B cell (primary cell): Measurements from ENCODE around the gene TBKBP1. TPM values are rescaled to one million over a fixed set of nuclear protein-coding genes. Genes with fewer than 3 reads are reported as not detected.

ENCODE experiments used
- ATAC-seq: fragments of 200-7000 bp; cut with Tn5 transposase; one replicate; pipeline ENCODE4 v1.10.0; 2021; ENCODE audit warnings: low read depth, mild to moderate bottlenecking, moderate number of reproducible peaks, moderate library complexity
- CTCF ChIA-PET: fragments of 350-600 bp; sonication (Branson Sonifier 250); formaldehyde crosslinking; loops from one replicate; lab custom pipeline; 2021; ENCODE audit warnings: antibody characterized with exemption, inconsistent platforms; lab: Charles Lee
- POLR2A ChIA-PET: fragments of 350-600 bp; sonication (Branson Sonifier 250); formaldehyde crosslinking; loops from one replicate; lab custom pipeline; 2021; ENCODE audit warnings: antibody characterized with exemption; lab: Charles Lee
- DNase-seq: peaks from one replicate; pipeline ENCODE4 v3.0.0; 2013
- H2AFZ ChIP-seq: 2 replicates; pipeline ENCODE4 v1.6.1; 2012; ENCODE audit warnings: mild to moderate bottlenecking, low read depth, low read length; ENCODE audit not compliant: insufficient read depth, poor library complexity, severe bottlenecking
- H3K27ac ChIP-seq, 2 donors: 1 replicate in 1 of 2; 2 replicates in 1 of 2; pipeline ENCODE4 v1.5.1; 2012 to 2013; ENCODE audit warnings: low read length in 2 of 2, mild to moderate bottlenecking in 2 of 2, moderate library complexity in 1 of 2
- H3K27me3 ChIP-seq, 4 experiments: fragments of 200-600 bp in 1 of 4; sonication (generic) in 1 of 4; replicated peaks in 1 of 4; 1 replicate in 2 of 4; 2 replicates in 2 of 4; pipeline versions ENCODE4 v1.6.1 to v1.7.0; 2013 to 2016; ENCODE audit warnings: low read length in 3 of 4, mild to moderate bottlenecking in 2 of 4, mixed read lengths in 1 of 4, moderate library complexity in 1 of 4; ENCODE audit not compliant: insufficient read depth in 4 of 4, control insufficient read depth in 3 of 4; ENCODE audit errors: control extremely low read depth in 1 of 4
- H3K36me3 ChIP-seq, 2 experiments: replicated peaks in 1 of 2; 1 replicate in 1 of 2; 2 replicates in 1 of 2; pipeline versions ENCODE4 v1.6.1 to v1.7.1; 2013; ENCODE audit warnings: low read length in 1 of 2; ENCODE audit not compliant: insufficient read depth in 2 of 2, control insufficient read depth in 1 of 2; ENCODE audit errors: control extremely low read depth in 1 of 2, extremely low read depth in 1 of 2
- H3K4me1 ChIP-seq, 2 donors: fragments of 200-600 bp in 1 of 2; sonication (generic) in 1 of 2; 1 replicate in 1 of 2; 2 replicates in 1 of 2; pipeline versions ENCODE4 v1.5.1 to v1.6.1; 2013 to 2017; ENCODE audit warnings: low read length in 2 of 2; ENCODE audit not compliant: control insufficient read depth in 2 of 2, insufficient read depth in 2 of 2
- H3K4me2 ChIP-seq: replicated peaks from 2 replicates; pipeline ENCODE3; 2012; ENCODE audit warnings: mild to moderate bottlenecking, low read depth, low read length; ENCODE audit not compliant: poor library complexity, severe bottlenecking
- H3K4me3 ChIP-seq, 5 experiments: fragments of 200-600 bp in 1 of 5; sonication (generic) in 1 of 5; 1 replicate in 3 of 5; 2 replicates in 2 of 5; pipeline versions ENCODE4 v1.5.1 to v1.7.0; 2011 to 2016; ENCODE audit warnings: low read length in 4 of 5, mild to moderate bottlenecking in 4 of 5, low read depth in 2 of 5, control low read depth in 1 of 5, moderate library complexity in 1 of 5; ENCODE audit not compliant: insufficient read depth in 1 of 5; ENCODE audit errors: control extremely low read depth in 1 of 5, extremely low read depth in 1 of 5
- H3K79me2 ChIP-seq: fragments of 200-600 bp; sonication (generic); one replicate; pipeline ENCODE4 v1.6.0; 2016; ENCODE audit warnings: low read length; ENCODE audit not compliant: control insufficient read depth, insufficient read depth
- H3K9ac ChIP-seq: fragments of 200-600 bp; sonication (generic); 2 replicates; pipeline ENCODE4 v1.6.1; 2017; ENCODE audit warnings: mild to moderate bottlenecking, low read length, moderate library complexity
- H3K9me3 ChIP-seq, 3 donors: one replicate each; pipeline versions ENCODE4 v1.6.1 to v1.7.1; 2013; ENCODE audit warnings: low read length in 2 of 3; ENCODE audit not compliant: control insufficient read depth in 2 of 3, insufficient read depth in 1 of 3; ENCODE audit errors: control extremely low read depth in 1 of 3
- H4K20me1 ChIP-seq: 2 replicates; pipeline ENCODE4 v1.6.0; 2012; ENCODE audit warnings: mild to moderate bottlenecking, low read length; ENCODE audit not compliant: insufficient read depth, control insufficient read depth, poor library complexity, severe bottlenecking
- H3K27ac Mint-ChIP-seq: one replicate; pipeline ENCODE4 v1.8.0; 2021; ENCODE audit warnings: mixed read lengths
- H3K27me3 Mint-ChIP-seq: one replicate; pipeline ENCODE4 v1.8.0; 2021; ENCODE audit warnings: mixed read lengths
- H3K4me1 Mint-ChIP-seq: one replicate; pipeline ENCODE4 v1.8.0; 2021; ENCODE audit warnings: mixed read lengths
- H3K4me3 Mint-ChIP-seq: one replicate; pipeline ENCODE4 v1.8.0; 2021; ENCODE audit warnings: mixed read lengths
- H3K9me3 Mint-ChIP-seq: one replicate; pipeline ENCODE4 v1.8.0; 2022; ENCODE audit warnings: mixed read lengths; ENCODE audit not compliant: insufficient read depth
- CTCF ChIP-seq: fragments of 200-600 bp; IDR thresholded peaks from one replicate; pipeline ENCODE4 v1.8.0; 2022; ENCODE audit warnings: antibody characterized with exemption, mild to moderate bottlenecking
- EZH2 ChIP-seq: IDR thresholded peaks from 2 replicates; pipeline ENCODE4 v1.6.1; 2012; ENCODE audit warnings: borderline replicate concordance, low read depth, mild to moderate bottlenecking, moderate library complexity, low read length; ENCODE audit not compliant: insufficient read depth, poor library complexity, severe bottlenecking
- WGBS: methylation state at CpG from one replicate; pipeline ENCODE4 v1.1.5; 2013; ENCODE audit warnings: missing lambda C conversion rate; ENCODE audit not compliant: insufficient coverage; 5-methylcytosine and 5-hydroxymethylcytosine counted together
- intact Hi-C: fragments of 100-400 bp; cut with micrococcal nuclease; formaldehyde crosslinking; loops from one replicate; pipeline ENCODE4 v1.10.0; 2022
- polyA plus RNA-seq: library from polyadenylated mRNA; depleted of rRNA; stranded (reverse); fragments of >200 nt; gene quantifications from 2 replicates; pipeline ENCODE4 v1.2.3, GENCODE V29; 2012
- total RNA-seq, 2 donors: library from RNA; stranded (reverse); fragments of 120-200 nt in 1 of 2; gene quantifications; 1 replicate in 1 of 2; 2 replicates in 1 of 2; pipeline versions ENCODE4 v1.2.3 to v1.2.4, GENCODE V29; 2013 to 2022

Gene TBKBP1
- total and polyA plus RNA-seq, 2 donors (not counting 1 experiment from before 2014, with no cell fraction given) = 6.6 to 8.4 TPM

GRCh38 chr17:47676199-47676472 is 17.8 kb upstream of the TBKBP1 start:
- H3K4me1 Mint-ChIP-seq = no peaks in the 10 kb centered on the region
- Histone ChIP-seq H3K9ac (no peak overlapping the region), H2AFZ (no peak overlapping the region), H3K36me3 (peaks cover 12 to 93% of the 10 kb centered on the region in 2 experiments), H3K27ac (no peak overlapping the region), H3K9me3 (no peaks in the 10 kb centered on the region), H3K4me1 (no peaks in the 10 kb centered on the region), H3K4me3 (no peak overlapping the region), H3K27me3 (no peaks in the 10 kb centered on the region), H4K20me1 (peaks cover 26% of the 10 kb centered on the region), H3K79me2 (peaks cover 24% of the 10 kb centered on the region), H3K4me2 (no peak overlapping the region)
- no peak for TF ChIP-seq EZH2
- no peak for TF ChIP-seq CTCF
- 97% methylated on average over 4 of the region's 4 CpGs for WGBS
- no peak overlapping the region for H3K27ac Mint-ChIP-seq
- CTCF ChIA-PET = interaction anchor here (1.0 to 1.2 kb wide), 4 partner anchors 9 to 21 kb away, joined by 3 to 4 read pairs (median 3); no protein-coding TSS in a partner anchor
- ATAC-seq = no peak
- intact Hi-C loops = no loop called here
- H3K4me3 Mint-ChIP-seq = no peak overlapping the region
- H3K9me3 Mint-ChIP-seq = no peaks in the 10 kb centered on the region
- POLR2A ChIA-PET = interaction anchor here (0.6 kb wide), 2 partner anchors 287 to 1555 kb away, joined by 3 to 5 read pairs; no protein-coding TSS in a partner anchor
- H3K27me3 Mint-ChIP-seq = no peaks in the 10 kb centered on the region
- no peak for DNase-seq

GRCh38 chr17:47676510-47677165 is 17.3 kb upstream of the TBKBP1 start:
- Histone ChIP-seq H3K27ac (no peak overlapping the region), H4K20me1 (peaks cover 26% of the 10 kb centered on the region), H3K4me1 (no peaks in the 10 kb centered on the region), H3K4me2 (no peak overlapping the region), H3K4me3 (no peak overlapping the region), H2AFZ (no peak overlapping the region), H3K9ac (no peak overlapping the region), H3K9me3 (no peaks in the 10 kb centered on the region), H3K27me3 (no peaks in the 10 kb centered on the region), H3K79me2 (peaks cover 24% of the 10 kb centered on the region), H3K36me3 (peaks cover 12 to 94% of the 10 kb centered on the region in 2 experiments)
- Mint-ChIP-seq H3K27ac (no peak overlapping the region), H3K4me3 (no peak overlapping the region), H3K4me1 (no peaks in the 10 kb centered on the region), H3K27me3 (no peaks in the 10 kb centered on the region), H3K9me3 (no peaks in the 10 kb centered on the region)
- DNase-seq = no peak
- 71% methylated on average over 1 of the region's 7 CpGs for WGBS
- ATAC-seq = no peak
- ChIA-PET POLR2A (interaction anchor here (0.6 to 0.7 kb wide), 3 partner anchors 32 to 1554 kb away, joined by 3 to 5 read pairs (median 3); no protein-coding TSS in a partner anchor), CTCF (interaction anchor here (0.5 to 1.2 kb wide), 6 partner anchors 10 to 238 kb away, joined by 3 to 4 read pairs (median 3); no protein-coding TSS in a partner anchor)
- TF ChIP-seq CTCF (no peak), EZH2 (no peak)
- intact Hi-C loops = no loop called here
